SKM-1 (cell line): ENCODE data around the gene C1QTNF1.
"Not testable (repeated sequence)": the region's sequence is repeated elsewhere in the genome, so short reads cannot be mapped to it uniquely, and the experiment has no call there.

Experiments
- DNase-seq: peaks from one replicate; lab custom pipeline; 2025; ENCODE audit not compliant: unreplicated experiment; lab: John Stamatoyannopoulos, UW

C1QTNF1 gene

GRCh38 chr17:79022507-79022991 lies 1.4 kb upstream of the C1QTNF1 start:
- DNase-seq: no peak

GRCh38 chr17:79023180-79023705 lies 726 bp upstream of the C1QTNF1 start:
- DNase-seq: no peak

GRCh38 chr17:79024901-79025737 lies 1.1 kb downstream of the C1QTNF1 start:
- no peak for DNase-seq

GRCh38 chr17:79026376-79027273 lies 2.7 kb downstream of the C1QTNF1 start:
- no peak for DNase-seq

- no peak for DNase-seq
These were observed 3.4 kb downstream of the C1QTNF1 start for GRCh38 chr17:79027274-79027924.

- DNase-seq: no peak
These were observed 4.0 kb downstream of the C1QTNF1 start for GRCh38 chr17:79027925-79028491.

- no peak for DNase-seq
These were observed 4.7 kb downstream of the C1QTNF1 start for GRCh38 chr17:79028496-79029326.

- no peak for DNase-seq
These were observed 5.5 kb downstream of the C1QTNF1 start for GRCh38 chr17:79029327-79030009.

GRCh38 chr17:79030636-79031035 lies 6.7 kb downstream of the C1QTNF1 start:
- DNase-seq: not testable (repeated sequence)

- no peak for DNase-seq
These were observed 8.3 kb downstream of the C1QTNF1 start for GRCh38 chr17:79031996-79032875.

- no peak for DNase-seq
These were observed 9.2 kb downstream of the C1QTNF1 start for GRCh38 chr17:79033046-79033616.

- no peak for DNase-seq
These were observed 10.0 kb downstream of the C1QTNF1 start for GRCh38 chr17:79033741-79034501.

- DNase-seq: no peak
These were observed 11.0 kb downstream of the C1QTNF1 start for GRCh38 chr17:79034931-79035485.

GRCh38 chr17:79035686-79036085 lies 11.7 kb downstream of the C1QTNF1 start:
- no peak for DNase-seq

GRCh38 chr17:79036181-79036580 lies 12.2 kb downstream of the C1QTNF1 start:
- no peak for DNase-seq

GRCh38 chr17:79036596-79036995 lies 12.6 kb downstream of the C1QTNF1 start:
- no peak for DNase-seq
